ENCODE results near the gene PAGR1.
"Not testable (repeated sequence)": the region's sequence is repeated elsewhere in the genome, so short reads cannot be mapped to it uniquely, and the experiment has no call there.

The PAGR1 gene

GRCh38 chr16:29864205-29864604 is 48.3 kb downstream of the PAGR1 start:
- no peak for DNase-seq (ENCODE audit: low read depth)

DNA sequence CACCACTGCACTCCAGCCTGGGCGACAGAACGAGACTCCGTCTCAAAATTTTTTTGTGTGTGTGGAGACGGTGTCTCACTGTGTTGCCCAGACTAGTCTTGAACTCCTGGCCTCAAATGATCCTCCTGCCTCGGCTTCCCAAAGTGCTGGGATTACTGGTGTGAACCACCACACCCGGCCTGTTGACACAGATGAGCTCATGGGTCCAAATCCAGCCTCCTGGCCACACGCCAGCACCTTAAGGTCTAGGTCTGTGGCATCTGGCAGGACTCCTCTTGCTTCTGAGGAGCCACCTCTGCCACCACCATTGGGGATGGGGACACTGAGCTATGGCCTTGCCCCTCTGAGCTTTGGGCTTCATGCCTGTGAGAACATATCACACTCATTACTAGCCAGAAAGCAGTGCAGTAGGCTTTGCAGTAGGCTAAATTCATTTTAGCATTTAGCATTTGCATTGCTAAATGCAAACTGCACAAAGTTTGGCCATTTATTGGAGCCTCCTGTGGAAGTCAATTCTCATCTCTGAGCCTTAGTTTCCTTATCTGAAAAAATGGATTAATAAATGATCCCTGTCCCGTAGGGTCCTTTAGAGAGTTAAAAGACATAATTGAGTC is 52.6 kb downstream of the PAGR1 start:
- DNase-seq (ENCODE audit: low read depth), result no peak

GRCh38 chr16:29869067-29869466 is 53.1 kb downstream of the PAGR1 start:
- DNase-seq (ENCODE audit: low read depth), result not testable (repeated sequence)
